H1 (cell line): Measurements from ENCODE around the gene LPXN. TPM values are rescaled to one million over a fixed set of nuclear protein-coding genes. Genes with fewer than 3 reads are reported as not detected.

Source experiments
- CTCF ChIA-PET: fragments of 300-600 bp; sonication (Branson Sonifier 250); formaldehyde crosslinking; loops from one replicate; lab custom pipeline; 2021; ENCODE audit not compliant: partially characterized antibody; lab: Charles Lee
- POLR2A ChIA-PET: fragments of 300-600 bp; sonication (Branson Sonifier 250); formaldehyde crosslinking; loops from one replicate; lab custom pipeline; 2021; ENCODE audit warnings: inconsistent platforms; ENCODE audit not compliant: partially characterized antibody; lab: Charles Lee
- DNase-seq, 2 experiments: peaks; one replicate each; pipeline versions ENCODE4 v3.0.0 to v3.0.0-alpha.2; 2010 to 2022; ENCODE audit warnings: low spot score in 2 of 2, low read depth in 1 of 2, mixed read lengths in 1 of 2
- FAIRE-seq: peaks from 2 replicates; lab custom pipeline; 2011; peaks lifted over from hg19 to GRCh38; lab: Jason Lieb, UNC
- H2AFZ ChIP-seq: 2 replicates; pipeline ENCODE4 v1.8.1; 2012; ENCODE audit warnings: low read length, inconsistent platforms
- H2AK5ac ChIP-seq: 2 replicates; pipeline ENCODE4 v1.6.1; 2013; ENCODE audit warnings: low read depth, low read length
- H2BK120ac ChIP-seq: replicated peaks from 2 replicates; pipeline ENCODE3; 2013; ENCODE audit warnings: low read depth, low read length, inconsistent platforms
- H2BK12ac ChIP-seq: 2 replicates; pipeline ENCODE4 v1.6.1; 2013; ENCODE audit warnings: low read depth, low read length
- H2BK15ac ChIP-seq: 2 replicates; pipeline ENCODE4 v1.6.1; 2013; ENCODE audit warnings: low read length
- H2BK20ac ChIP-seq: 2 replicates; pipeline ENCODE4 v1.6.1; 2013; ENCODE audit warnings: low read length
- H2BK5ac ChIP-seq: 2 replicates; pipeline ENCODE4 v1.6.1; 2013; ENCODE audit warnings: low read depth, low read length
- H3K14ac ChIP-seq: 2 replicates; pipeline ENCODE4 v1.6.1; 2013; ENCODE audit warnings: inconsistent platforms; ENCODE audit not compliant: insufficient read length
- H3K18ac ChIP-seq: 2 replicates; pipeline ENCODE4 v1.6.1; 2013; ENCODE audit warnings: low read length; ENCODE audit errors: extremely low read depth
- H3K23ac ChIP-seq: 2 replicates; pipeline ENCODE4 v1.6.1; 2013; ENCODE audit warnings: inconsistent platforms; ENCODE audit not compliant: insufficient read length
- H3K23me2 ChIP-seq: 2 replicates; pipeline ENCODE4 v1.6.1; 2013; ENCODE audit warnings: low read depth, low read length
- H3K27ac ChIP-seq: 2 replicates; pipeline ENCODE4 v1.6.1; 2011; ENCODE audit warnings: low read depth, low read length, inconsistent platforms
- H3K27me3 ChIP-seq, 4 experiments: replicated peaks in 1 of 4; 1 replicate in 1 of 4; 2 replicates in 3 of 4; pipeline versions ENCODE4 v1.6.1 to v1.8.1; 2011 to 2013; ENCODE audit warnings: low read length in 3 of 4, mild to moderate bottlenecking in 3 of 4, inconsistent platforms in 2 of 4, mixed read lengths in 2 of 4, moderate library complexity in 1 of 4; ENCODE audit not compliant: control insufficient read depth in 3 of 4, insufficient read depth in 3 of 4; ENCODE audit errors: extremely low read depth in 1 of 4
- H3K36me3 ChIP-seq, 4 experiments: 2 replicates each; pipeline versions ENCODE4 v1.6.1 to v1.8.1; 2011 to 2013; ENCODE audit warnings: mild to moderate bottlenecking in 4 of 4, low read length in 3 of 4, moderate library complexity in 2 of 4, control low read depth in 1 of 4, inconsistent platforms in 1 of 4; ENCODE audit not compliant: insufficient read depth in 4 of 4, control insufficient read depth in 2 of 4
- H3K4ac ChIP-seq: replicated peaks from 2 replicates; pipeline ENCODE3; 2013; ENCODE audit warnings: low read length, low read depth, mixed read lengths, inconsistent platforms; ENCODE audit not compliant: insufficient read length
- H3K4me1 ChIP-seq, 4 experiments: replicated peaks in 1 of 4; 1 replicate in 1 of 4; 2 replicates in 3 of 4; pipeline versions ENCODE4 v1.6.1 to v1.8.1; 2011 to 2013; ENCODE audit warnings: low read length in 3 of 4, inconsistent platforms in 2 of 4, mixed read lengths in 1 of 4; ENCODE audit not compliant: insufficient read depth in 4 of 4, control insufficient read depth in 3 of 4
- H3K4me2 ChIP-seq, 2 experiments: 2 replicates each; pipeline versions ENCODE4 v1.6.1 to v1.8.1; 2011 to 2013; ENCODE audit warnings: low read depth in 2 of 2, low read length in 2 of 2, control low read depth in 1 of 2, inconsistent platforms in 1 of 2, mild to moderate bottlenecking in 1 of 2; ENCODE audit not compliant: insufficient read depth in 1 of 2
- H3K4me3 ChIP-seq, 4 experiments: fragments of 200-600, 300-600 bp in 1 of 4; sonication (generic), shearing (Covaris generic), sonication (Bioruptor Twin) in 1 of 4; 2 replicates each; pipeline versions ENCODE4 v1.5.1 to v1.8.1; 2011 to 2016; ENCODE audit warnings: low read length in 4 of 4, low read depth in 3 of 4, control low read depth in 2 of 4, inconsistent platforms in 2 of 4, mild to moderate bottlenecking in 2 of 4, mixed read lengths in 1 of 4, moderate library complexity in 1 of 4; ENCODE audit not compliant: insufficient read depth in 2 of 4; ENCODE audit errors: extremely low read depth in 1 of 4
- H3K56ac ChIP-seq: replicated peaks from 2 replicates; pipeline ENCODE3; 2013; ENCODE audit warnings: low read depth, mild to moderate bottlenecking, mixed read lengths, low read length, inconsistent platforms; ENCODE audit not compliant: insufficient read length
- H3K79me1 ChIP-seq: 2 replicates; pipeline ENCODE4 v1.6.1; 2013; ENCODE audit warnings: low read depth, low read length, control low read depth
- H3K79me2 ChIP-seq, 2 experiments: 2 replicates each; pipeline versions ENCODE4 v1.6.1 to v1.8.1; 2012 to 2013; ENCODE audit warnings: low read length in 2 of 2, mild to moderate bottlenecking in 2 of 2, inconsistent platforms in 1 of 2; ENCODE audit not compliant: insufficient read depth in 2 of 2, control insufficient read depth in 1 of 2
- H3K9ac ChIP-seq, 4 experiments: replicated peaks in 1 of 4; 1 replicate in 1 of 4; 2 replicates in 3 of 4; pipeline versions ENCODE4 v1.6.1 to v1.8.1; 2011 to 2013; ENCODE audit warnings: low read depth in 3 of 4, low read length in 3 of 4, control low read depth in 2 of 4, mild to moderate bottlenecking in 2 of 4, moderate library complexity in 2 of 4, inconsistent platforms in 1 of 4; ENCODE audit errors: extremely low read depth in 1 of 4
- H3K9me3 ChIP-seq, 2 experiments: 2 replicates each; pipeline versions ENCODE4 v1.6.1 to v1.8.1; 2012 to 2013; ENCODE audit warnings: mild to moderate bottlenecking in 2 of 2, moderate library complexity in 2 of 2, control low read depth in 1 of 2, inconsistent platforms in 1 of 2, low read depth in 1 of 2, low read length in 1 of 2, mixed read lengths in 1 of 2; ENCODE audit not compliant: insufficient read depth in 2 of 2
- H4K20me1 ChIP-seq, 2 experiments: replicated peaks in 1 of 2; 2 replicates each; pipeline versions ENCODE3 to v1.8.1; 2011 to 2013; ENCODE audit warnings: inconsistent platforms in 2 of 2, low read length in 2 of 2, mild to moderate bottlenecking in 1 of 2; ENCODE audit not compliant: insufficient read depth in 2 of 2, control insufficient read depth in 1 of 2
- H4K5ac ChIP-seq: 2 replicates; pipeline ENCODE4 v1.6.1; 2013; ENCODE audit warnings: low read length, low read depth, mixed read lengths, inconsistent platforms; ENCODE audit not compliant: insufficient read length
- H4K8ac ChIP-seq: 2 replicates; pipeline ENCODE4 v1.8.0; 2013; ENCODE audit warnings: mild to moderate bottlenecking, moderate library complexity, low read length, inconsistent platforms; ENCODE audit not compliant: insufficient read depth; ENCODE audit errors: extremely low read depth
- H4K91ac ChIP-seq: replicated peaks from 2 replicates; pipeline ENCODE3; 2013; ENCODE audit warnings: low read length, mixed read lengths, inconsistent platforms; ENCODE audit not compliant: insufficient read length
- ASH2L ChIP-seq: fragments of 200-600, 300-600 bp; sonication (generic); IDR thresholded peaks from one replicate; pipeline ENCODE4 v1.7.1; 2017; ENCODE audit warnings: low read length
- GTF2F1 ChIP-seq: IDR thresholded peaks from 2 replicates; pipeline ENCODE4 v1.6.1; 2012; ENCODE audit warnings: low read depth, low read length, improper control_type of control experiment, borderline replicate concordance
- HDAC6 ChIP-seq: IDR thresholded peaks from one replicate; pipeline ENCODE4 v1.7.1; 2012; ENCODE audit warnings: low read depth, mild to moderate bottlenecking, inconsistent platforms, low read length, moderate library complexity
- KDM1A ChIP-seq: fragments of 200-600, 300-600 bp; sonication (generic); IDR thresholded peaks from 2 replicates; pipeline ENCODE4 v1.7.1; 2016; ENCODE audit warnings: mild to moderate bottlenecking, low read length, borderline replicate concordance
- NRF1 ChIP-seq: IDR thresholded peaks from 2 replicates; pipeline ENCODE4 v1.6.1; 2011; ENCODE audit warnings: mild to moderate bottlenecking, low read depth, low read length, improper control_type of control experiment
- POLR2AphosphoS5 ChIP-seq: IDR thresholded peaks from 2 replicates; pipeline ENCODE4 v1.6.1; 2011; ENCODE audit warnings: low read depth, low read length
- POU5F1 ChIP-seq: IDR thresholded peaks from 2 replicates; pipeline ENCODE4 v1.6.1; 2011; ENCODE audit warnings: low read depth, mild to moderate bottlenecking, low read length, moderate library complexity
- RBBP5 ChIP-seq: IDR thresholded peaks from 2 replicates; pipeline ENCODE4 v1.7.1; 2012; ENCODE audit warnings: low read depth, mild to moderate bottlenecking, inconsistent platforms, low read length, moderate library complexity, borderline replicate concordance
- RXRA ChIP-seq: IDR thresholded peaks from 2 replicates; pipeline ENCODE4 v1.6.1; 2011; ENCODE audit warnings: low read depth, mild to moderate bottlenecking, low read length, moderate library complexity; ENCODE audit not compliant: insufficient read depth
- SUZ12 ChIP-seq: fragments of 200-600 bp; sonication (generic); IDR thresholded peaks from 2 replicates; pipeline ENCODE4 v1.6.1; 2012; ENCODE audit warnings: mild to moderate bottlenecking, inconsistent platforms, low read length, moderate library complexity, mixed read lengths
- TAF1 ChIP-seq: IDR thresholded peaks from 2 replicates; pipeline ENCODE4 v1.6.1; 2011; ENCODE audit warnings: mild to moderate bottlenecking, low read depth, low read length
- TBP ChIP-seq: IDR thresholded peaks from 2 replicates; pipeline ENCODE4 v1.6.1; 2011; ENCODE audit warnings: low read depth, low read length, improper control_type of control experiment
- TEAD4 ChIP-seq: IDR thresholded peaks from 2 replicates; pipeline ENCODE4 v1.6.1; 2012; ENCODE audit warnings: low read depth, low read length, inconsistent platforms, mixed read lengths
- WGBS, 2 experiments: shearing (Covaris generic) in 1 of 2; methylation state at CpG; one replicate each; pipeline versions ENCODE4 v1.1.6 to v1.1.7; 2013 to 2015; ENCODE audit warnings: low lambda C conversion rate in 2 of 2, mixed read lengths in 2 of 2, inconsistent platforms in 1 of 2, low coverage in 1 of 2, missing lambda C conversion rate in 1 of 2; ENCODE audit not compliant: insufficient replicate concordance in 2 of 2, insufficient coverage in 1 of 2, insufficient read length in 1 of 2; ENCODE audit errors: extremely low coverage in 1 of 2, missing lambda C conversion rate in 1 of 2; 5-methylcytosine and 5-hydroxymethylcytosine counted together
- polyA plus RNA-seq, 7 experiments: library from polyadenylated mRNA; depleted of rRNA in 3 of 7; stranded (reverse) in 5 of 7; unstranded in 2 of 7; fragments of >200 nt in 5 of 7; fragments of 200-250 nt in 2 of 7; gene quantifications; 1 replicate in 5 of 7; 2 replicates in 1 of 7; 4 replicates in 1 of 7; pipeline versions ENCODE4 v1.2.1 to v1.2.3, GENCODE V29; 2011 to 2013; ENCODE audit warnings: missing spikeins in 2 of 7, mixed read lengths in 2 of 7
- total RNA-seq: library from RNA; stranded (reverse); fragmentation: NEBNext Ultra II Directional; extraction: Animal tissue kit (Norgen Biotek cat#: 25700); gene quantifications from 2 replicates; pipeline ENCODE4 v1.2.1, GENCODE V29; 2021
- TF ChIP-seq, protein P1 (sequence below): IDR thresholded peaks from 2 replicates; pipeline ENCODE4 v1.6.1; 2012; ENCODE audit warnings: low read length, inconsistent platforms

The LPXN gene
- total and polyA plus RNA-seq, 2 of the 8 experiments (the other 6 are each of a cell fraction or from before 2014, with no cell fraction given): 1.4 to 2.7 TPM

GRCh38 chr11:58504232-58504631 is 71.4 kb downstream of the LPXN start:
- H3K4me1 ChIP-seq: no peaks in the 10 kb centered on the region
- H4K20me1 ChIP-seq: no peaks in the 10 kb centered on the region
- H3K23ac ChIP-seq: no peak overlapping the region
- no peak overlapping the region for H3K4ac ChIP-seq
- no peak overlapping the region for H3K9ac ChIP-seq
- no peaks in the 10 kb centered on the region for H3K36me3 ChIP-seq
- ChIA-PET CTCF (interaction anchor here (0.6 to 1.1 kb wide), 2 partner anchors 20 to 64 kb away, joined by 3 read pairs; no protein-coding TSS in a partner anchor), POLR2A (no interaction called here)
- no peaks in the 10 kb centered on the region for H3K79me1 ChIP-seq
- no peak for DNase-seq
- no peak overlapping the region for H3K18ac ChIP-seq
- H4K8ac ChIP-seq: no peak overlapping the region
- H2BK120ac ChIP-seq: no peak overlapping the region
- no peak overlapping the region for H2AK5ac ChIP-seq
- no peak overlapping the region for H3K27ac ChIP-seq
- no peak overlapping the region for H2AFZ ChIP-seq
- no peaks in the 10 kb centered on the region for H3K23me2 ChIP-seq
- no peak for FAIRE-seq
- H3K27me3 ChIP-seq: no peaks in the 10 kb centered on the region
- H3K79me2 ChIP-seq: no peaks in the 10 kb centered on the region
- H3K9me3 ChIP-seq: no peaks in the 10 kb centered on the region
- H2BK12ac ChIP-seq: no peak overlapping the region
- H3K56ac ChIP-seq: no peak overlapping the region
- H2BK20ac ChIP-seq: no peak overlapping the region
- no peak overlapping the region for H4K91ac ChIP-seq
- no peak overlapping the region for H2BK15ac ChIP-seq
- WGBS, 2 experiments: 90% methylated on average over 6 of the region's 6 CpGs; no CpG with 5 or more reads in 1 of the 2 experiments
- H3K4me3 ChIP-seq: no peak overlapping the region
- H3K14ac ChIP-seq: no peak overlapping the region
- H2BK5ac ChIP-seq: no peak overlapping the region
- H3K4me2 ChIP-seq: no peak overlapping the region
- no peak overlapping the region for H4K5ac ChIP-seq
- TF ChIP-seq TBP (no peak), GTF2F1 (no peak), TAF1 (no peak), RBBP5 (no peak), RXRA (no peak), HDAC6 (no peak), NRF1 (no peak), POU5F1 (no peak), SUZ12 (no peak), KDM1A (no peak), TEAD4 (no peak), ASH2L (no peak), POLR2AphosphoS5 (no peak)
- TF ChIP-seq, protein P1, sequence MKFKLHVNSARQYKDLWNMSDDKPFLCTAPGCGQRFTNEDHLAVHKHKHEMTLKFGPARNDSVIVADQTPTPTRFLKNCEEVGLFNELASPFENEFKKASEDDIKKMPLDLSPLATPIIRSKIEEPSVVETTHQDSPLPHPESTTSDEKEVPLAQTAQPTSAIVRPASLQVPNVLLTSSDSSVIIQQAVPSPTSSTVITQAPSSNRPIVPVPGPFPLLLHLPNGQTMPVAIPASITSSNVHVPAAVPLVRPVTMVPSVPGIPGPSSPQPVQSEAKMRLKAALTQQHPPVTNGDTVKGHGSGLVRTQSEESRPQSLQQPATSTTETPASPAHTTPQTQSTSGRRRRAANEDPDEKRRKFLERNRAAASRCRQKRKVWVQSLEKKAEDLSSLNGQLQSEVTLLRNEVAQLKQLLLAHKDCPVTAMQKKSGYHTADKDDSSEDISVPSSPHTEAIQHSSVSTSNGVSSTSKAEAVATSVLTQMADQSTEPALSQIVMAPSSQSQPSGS: no peak
